Heart left ventricle (tissue), 16 donors: ENCODE data around the gene HES6. TPM values are rescaled to one million over a fixed set of nuclear protein-coding genes. Genes with fewer than 3 reads are reported as not detected.

Experiments used
- ATAC-seq, 4 donors: fragments of 200-7000 bp; cut with Tn5 transposase; one replicate each; pipeline ENCODE4 v1.9.1; 2020 to 2022; ENCODE audit warnings: moderate library complexity in 4 of 4, mild to moderate bottlenecking in 3 of 4, moderate number of reproducible peaks in 1 of 4
- DNase-seq, 5 donors: peaks; one replicate each; pipeline ENCODE4 v3.0.0-alpha.2; 2020
- H3K27ac ChIP-seq, 12 donors: fragments of 200-600 bp; sonication (generic) in 4 of 12; one replicate each; pipeline versions ENCODE4 v1.5.0 to v1.8.0; 2016 to 2022; ENCODE audit warnings: mild to moderate bottlenecking in 2 of 12
- H3K27me3 ChIP-seq, 9 donors: fragments of 200-600 bp; sonication (generic) in 2 of 9; one replicate each; pipeline versions ENCODE4 v1.5.1 to v1.8.0; 2016 to 2022; ENCODE audit warnings: mild to moderate bottlenecking in 3 of 9
- H3K36me3 ChIP-seq, 9 donors: fragments of 200-600 bp; sonication (generic) in 2 of 9; one replicate each; pipeline versions ENCODE4 v1.5.0 to v1.8.0; 2018 to 2022; ENCODE audit warnings: mild to moderate bottlenecking in 2 of 9
- H3K4me1 ChIP-seq, 12 donors: fragments of 200-600 bp; sonication (generic) in 4 of 12; one replicate each; pipeline versions ENCODE4 v1.5.0 to v1.8.0; 2016 to 2022; ENCODE audit warnings: mild to moderate bottlenecking in 3 of 12
- H3K4me3 ChIP-seq, 12 donors: fragments of 200-600 bp; sonication (generic) in 4 of 12; one replicate each; pipeline versions ENCODE4 v1.5.0 to v1.8.0; 2017 to 2022; ENCODE audit warnings: mild to moderate bottlenecking in 9 of 12, moderate library complexity in 4 of 12
- H3K9me3 ChIP-seq, 12 donors: fragments of 200-600 bp; sonication (generic) in 4 of 12; one replicate each; pipeline versions ENCODE4 v1.5.0 to v1.8.0; 2016 to 2022; ENCODE audit warnings: mild to moderate bottlenecking in 1 of 12
- POLR2A ChIP-seq, 2 donors: fragments of 450-650 bp; IDR thresholded peaks; one replicate each; pipeline ENCODE4 v1.6.1; 2017; ENCODE audit warnings: antibody characterized with exemption in 2 of 2, mild to moderate bottlenecking in 2 of 2, moderate library complexity in 2 of 2
- WGBS, 4 donors: extraction: QIAGEN DNeasy Blood & Tissue Kit in 2 of 4; methylation state at CpG; one replicate each; pipeline versions ENCODE4 v1.1.5 to v1.1.7; 2013 to 2018; 5-methylcytosine and 5-hydroxymethylcytosine counted together
- intact Hi-C, 10 donors: fragments of 100-400 bp; cut with DNase I; formaldehyde crosslinking; loops; one replicate each; pipeline versions ENCODE4 v1.11.1 to v1.14.2; 2022
- polyA plus RNA-seq, 2 donors: library from polyadenylated mRNA; stranded (reverse); fragments of 200-250 nt; gene quantifications; one replicate each; pipeline ENCODE4 v1.2.3, GENCODE V29; 2013
- total RNA-seq, 9 donors: library from RNA; depleted of rRNA in 2 of 9; stranded (reverse); fragments of >200 nt in 2 of 9; fragmentation: NEBNext Ultra II Directional in 3 of 9; extraction: Animal tissue kit (Norgen Biotek cat#: 25700) in 3 of 9; gene quantifications; one replicate each; pipeline versions ENCODE4 v1.1.0 to v1.2.4, GENCODE V29; 2016 to 2023
- TF ChIP-seq, protein P1 (sequence below), 12 donors: fragments of 200-600 bp; sonication (generic) in 4 of 12; IDR thresholded peaks; one replicate each; pipeline versions ENCODE4 v1.5.0 to v1.8.0; 2018 to 2022; ENCODE audit warnings: antibody characterized with exemption in 12 of 12, mild to moderate bottlenecking in 5 of 12
- donor health status: ischemic (EF 13 %, LVEDD 7.1; RV severe dilation, severe dysfunction).
- donor health status: healthy with polysubstance abuse.
- donor health status: DM: no; HTN: yes; CAD: no.
- donor health status: DM: no; HTN: no; CAD: no.
- donor health status: ischemic (EF 25% LVEDD 6.9; RV normal size, moderate dysfunction).
- donor health status: ischemic (EF 25% LVEDD 5.7; RV mildly dilated, moderate dysfunction).
- donor health status: healthy.
- donor health status: DM: yes; HTN: yes; CAD: no.
- donor health status: ischemic (EF 35%, LVEDD 5.7; RV mildly dilated, moderate dysfunction).
- donor health status: nonischemic (EF 11% LVEDD 7.7; RV severe dilation, severe dysfunction).
- donor health status: DM: yes; HTN: yes; CAD: no.
- donor health status: PGD.
- donor health status: ischemic (EF 29% LVEDD 5.4; RV normal size, mild dysfunction).
- donor health status: nonischemic (EF 23%, LVEDD 6.1; RV moderate dilation, normal function).

HES6 gene
- total and polyA plus RNA-seq, 11 donors = 0.45 to 9.1 (median 3.6) TPM

GRCh38 chr2:238267884-238268680 is 28.2 kb upstream of the HES6 start:
- no peak overlapping the region for H3K27ac ChIP-seq
- DNase-seq (peak in 2 of 5 donors; percentile 9 to 24), ATAC-seq (no peak)
- intact Hi-C loops = loop anchor here in 5 of 10 donors (10.0 kb wide), 3 partner anchors 103 to 413 kb away; partner anchors contain the start of gene RAMP1 (in 2 of the 5)
- no peak overlapping the region for H3K4me3 ChIP-seq
- no peaks in the 10 kb centered on the region for H3K9me3 ChIP-seq
- H3K27me3 ChIP-seq = no peaks in the 10 kb centered on the region
- H3K4me1 ChIP-seq = peaks cover 0 to 19% (median 14%) of the 10 kb centered on the region in 12 donors
- TF ChIP-seq, protein P1, sequence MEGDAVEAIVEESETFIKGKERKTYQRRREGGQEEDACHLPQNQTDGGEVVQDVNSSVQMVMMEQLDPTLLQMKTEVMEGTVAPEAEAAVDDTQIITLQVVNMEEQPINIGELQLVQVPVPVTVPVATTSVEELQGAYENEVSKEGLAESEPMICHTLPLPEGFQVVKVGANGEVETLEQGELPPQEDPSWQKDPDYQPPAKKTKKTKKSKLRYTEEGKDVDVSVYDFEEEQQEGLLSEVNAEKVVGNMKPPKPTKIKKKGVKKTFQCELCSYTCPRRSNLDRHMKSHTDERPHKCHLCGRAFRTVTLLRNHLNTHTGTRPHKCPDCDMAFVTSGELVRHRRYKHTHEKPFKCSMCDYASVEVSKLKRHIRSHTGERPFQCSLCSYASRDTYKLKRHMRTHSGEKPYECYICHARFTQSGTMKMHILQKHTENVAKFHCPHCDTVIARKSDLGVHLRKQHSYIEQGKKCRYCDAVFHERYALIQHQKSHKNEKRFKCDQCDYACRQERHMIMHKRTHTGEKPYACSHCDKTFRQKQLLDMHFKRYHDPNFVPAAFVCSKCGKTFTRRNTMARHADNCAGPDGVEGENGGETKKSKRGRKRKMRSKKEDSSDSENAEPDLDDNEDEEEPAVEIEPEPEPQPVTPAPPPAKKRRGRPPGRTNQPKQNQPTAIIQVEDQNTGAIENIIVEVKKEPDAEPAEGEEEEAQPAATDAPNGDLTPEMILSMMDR (IDR thresholded peaks at IDR 0.05) = no peak
- TF ChIP-seq POLR2A (IDR thresholded peaks at IDR 0.05) = no peak
- H3K36me3 ChIP-seq = peaks cover 0 to 89% (median 67%) of the 10 kb centered on the region in 9 donors
- 94 to 98% (median 95%) methylated on average over 15 to 20 of the region's 20 CpGs for WGBS, 4 donors

- peaks cover 0 to 89% (median 60%) of the 10 kb centered on the region in 9 donors for H3K36me3 ChIP-seq
- intact Hi-C loops = loop anchor here in 5 of 10 donors (10.0 kb wide), 3 partner anchors 103 to 413 kb away; partner anchors contain the start of gene RAMP1 (in 2 of the 5)
These were observed 27.5 kb upstream of the HES6 start for GRCh38 chr2:238267341-238267710.

GRCh38 chr2:238265605-238266004 is 25.8 kb upstream of the HES6 start:
- intact Hi-C loops = loop anchor here in 5 of 10 donors (10.0 kb wide), 3 partner anchors 101 to 411 kb away; partner anchors contain the start of gene RAMP1 (in 2 of the 5)
- Histone ChIP-seq H3K27me3 (no peaks in the 10 kb centered on the region), H3K9me3 (no peaks in the 10 kb centered on the region), H3K4me3 (no peak overlapping the region), H3K4me1 (peaks cover 0 to 33% (median 23%) of the 10 kb centered on the region in 12 donors), H3K27ac (no peak overlapping the region), H3K36me3 (peaks cover 0 to 89% (median 53%) of the 10 kb centered on the region in 9 donors)
- ATAC-seq (no peak), DNase-seq (peak in 2 of 5 donors; percentile 2 to 33)
- TF ChIP-seq, protein P1 (IDR thresholded peaks at IDR 0.05) = no peak
- TF ChIP-seq POLR2A (IDR thresholded peaks at IDR 0.05) = no peak
- WGBS, 4 donors = 94 to 96% (median 94%) methylated on average over 11 of the region's 11 CpGs

More at GRCh38 chr2:238267341-238267710, 27.5 kb upstream of the HES6 start:
- Histone ChIP-seq H3K27ac (no peak overlapping the region), H3K4me3 (no peak overlapping the region), H3K27me3 (no peaks in the 10 kb centered on the region), H3K4me1 (peaks cover 0 to 26% (median 20%) of the 10 kb centered on the region in 12 donors), H3K9me3 (no peaks in the 10 kb centered on the region)
- peak in 1 of 5 donors; percentile 53 for DNase-seq
- TF ChIP-seq, protein P1 (IDR thresholded peaks at IDR 0.05) = no peak
- TF ChIP-seq POLR2A (IDR thresholded peaks at IDR 0.05) = no peak
- no peak for ATAC-seq
- 98 to 100% (median 100%) methylated on average over 1 of the region's 1 CpG for WGBS, 4 donors

DNA sequence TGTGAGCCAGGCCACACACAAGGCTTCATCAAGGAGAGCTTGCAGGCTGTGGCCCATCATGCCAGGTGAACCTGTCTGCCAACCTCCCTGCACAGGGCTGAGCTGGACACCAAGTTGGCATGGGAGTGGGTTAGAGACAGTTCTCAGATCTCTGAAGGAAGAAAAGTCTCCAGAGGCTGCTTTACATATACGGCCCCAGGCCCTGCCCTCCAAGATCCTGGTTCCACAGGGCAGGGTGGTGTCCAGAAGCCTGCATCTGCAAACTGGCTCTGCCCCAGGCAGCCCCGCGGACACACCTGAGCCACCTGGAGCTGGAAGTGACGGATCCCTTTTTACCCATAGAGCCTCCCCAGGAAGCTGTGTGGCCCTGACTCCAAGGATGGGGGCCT is 24.2 kb upstream of the HES6 start:
- intact Hi-C loops = loop anchor here in 7 of 10 donors (5.0 to 10.0 kb wide), 6 partner anchors 99 to 409 kb away; partner anchors contain the start of genes RAMP1 (in 6 of the 7) and ERFE (in 1 of the 7)
- TF ChIP-seq POLR2A (IDR thresholded peaks at IDR 0.05) = no peak
- TF ChIP-seq, protein P1 (IDR thresholded peaks at IDR 0.05) = no peak
- peak overlapping the region in 10 of 12 donors; percentile 5 to 73 (median 38) for H3K27ac ChIP-seq
- peak in 2 of 5 donors; percentile 22 to 49 for DNase-seq
- peaks cover 0 to 38% (median 24%) of the 10 kb centered on the region in 12 donors for H3K4me1 ChIP-seq
- no peaks in the 10 kb centered on the region for H3K27me3 ChIP-seq
- ATAC-seq = no peak
- H3K9me3 ChIP-seq = no peaks in the 10 kb centered on the region
- WGBS, 4 donors = 75 to 87% (median 81%) methylated on average over 4 of the region's 4 CpGs
- H3K36me3 ChIP-seq = peaks cover 0 to 91% (median 49%) of the 10 kb centered on the region in 9 donors
- H3K4me3 ChIP-seq = no peak overlapping the region
